HepG2 (cell line): ENCODE results near the gene NTMT2. TPM values are rescaled to one million over a fixed set of nuclear protein-coding genes. Genes with fewer than 3 reads are reported as not detected.

Experiments used
- CREM ChIP-seq, 2 experiments: sonication (generic) in 1 of 2; formaldehyde crosslinking in 1 of 2; IDR thresholded peaks; 2 replicates each; pipeline versions ENCODE4 v1.4.0 to v1.6.1; 2016 to 2020; ENCODE audit warnings: antibody characterized with exemption in 1 of 2, mild to moderate bottlenecking in 1 of 2, missing genetic modification reagents in 1 of 2
- DR1 ChIP-seq: sonication (generic); formaldehyde crosslinking; IDR thresholded peaks from 2 replicates; pipeline ENCODE4 v1.8.0; 2021; ENCODE audit warnings: mild to moderate bottlenecking, missing genetic modification reagents, inconsistent platforms
- MED8 ChIP-seq: sonication (generic); formaldehyde crosslinking; IDR thresholded peaks from 2 replicates; pipeline ENCODE4 v1.8.1; 2023; ENCODE audit warnings: mild to moderate bottlenecking, missing genetic modification reagents; ENCODE audit not compliant: insufficient replicate concordance
- NCOR1 ChIP-seq: fragments of 200-600 bp; sonication (generic); IDR thresholded peaks from 2 replicates; pipeline ENCODE4 v1.7.0; 2017; ENCODE audit warnings: antibody characterized with exemption, low read length, borderline replicate concordance
- PRDM4 ChIP-seq: sonication (generic); formaldehyde crosslinking; IDR thresholded peaks from 2 replicates; pipeline ENCODE4 v1.9.0; 2021; ENCODE audit warnings: missing genetic modification reagents, borderline replicate concordance
- ZNF512 ChIP-seq: sonication (generic); formaldehyde crosslinking; IDR thresholded peaks from 2 replicates; pipeline ENCODE4 v1.4.0; 2020; ENCODE audit warnings: mild to moderate bottlenecking, missing genetic modification reagents
- ZNF549 ChIP-seq: sonication (generic); formaldehyde crosslinking; IDR thresholded peaks from 2 replicates; pipeline ENCODE4 v1.5.0; 2020; ENCODE audit warnings: missing genetic modification reagents
- ZNF709 ChIP-seq: sonication (generic); formaldehyde crosslinking; IDR thresholded peaks from 2 replicates; pipeline ENCODE4 v1.5.0; 2020; ENCODE audit warnings: mild to moderate bottlenecking, missing genetic modification reagents
- polyA plus RNA-seq, 8 experiments: library from polyadenylated mRNA; depleted of rRNA in 3 of 8; stranded (reverse) in 7 of 8; unstranded in 1 of 8; fragments of >200 nt; fragmentation: Illumina TruSeq in 4 of 8; extraction: Trizol in 4 of 8; gene quantifications; 2 replicates each; pipeline versions ENCODE4 v1.2.1 to v1.2.3, GENCODE V29; 2011 to 2016; ENCODE audit warnings: low read depth in 4 of 8, missing spikeins in 1 of 8, mixed read lengths in 1 of 8; ENCODE audit not compliant: insufficient read depth in 1 of 8
- total RNA-seq, 5 experiments: library from RNA; depleted of rRNA; stranded (reverse); fragments of >200 nt; fragmentation: Illumina TruSeq; extraction: Trizol; gene quantifications; 2 replicates each; pipeline ENCODE4 v1.2.3, GENCODE V29; 2016; ENCODE audit warnings: low read depth in 1 of 5
- TF ChIP-seq, protein P1 (sequence below): sonication (generic); formaldehyde crosslinking; IDR thresholded peaks from 2 replicates; pipeline ENCODE4 v1.4.0; 2020; ENCODE audit warnings: missing genetic modification reagents

Gene NTMT2
- total and polyA plus RNA-seq, 2 of the 13 experiments (the other 11 are each of a cell fraction or from before 2014, with no cell fraction given): not detected

- TF ChIP-seq DR1: no peak
- no peak for TF ChIP-seq ZNF709
- TF ChIP-seq ZNF549 (CRISPR knock-in tag): no peak
- TF ChIP-seq, protein P1, sequence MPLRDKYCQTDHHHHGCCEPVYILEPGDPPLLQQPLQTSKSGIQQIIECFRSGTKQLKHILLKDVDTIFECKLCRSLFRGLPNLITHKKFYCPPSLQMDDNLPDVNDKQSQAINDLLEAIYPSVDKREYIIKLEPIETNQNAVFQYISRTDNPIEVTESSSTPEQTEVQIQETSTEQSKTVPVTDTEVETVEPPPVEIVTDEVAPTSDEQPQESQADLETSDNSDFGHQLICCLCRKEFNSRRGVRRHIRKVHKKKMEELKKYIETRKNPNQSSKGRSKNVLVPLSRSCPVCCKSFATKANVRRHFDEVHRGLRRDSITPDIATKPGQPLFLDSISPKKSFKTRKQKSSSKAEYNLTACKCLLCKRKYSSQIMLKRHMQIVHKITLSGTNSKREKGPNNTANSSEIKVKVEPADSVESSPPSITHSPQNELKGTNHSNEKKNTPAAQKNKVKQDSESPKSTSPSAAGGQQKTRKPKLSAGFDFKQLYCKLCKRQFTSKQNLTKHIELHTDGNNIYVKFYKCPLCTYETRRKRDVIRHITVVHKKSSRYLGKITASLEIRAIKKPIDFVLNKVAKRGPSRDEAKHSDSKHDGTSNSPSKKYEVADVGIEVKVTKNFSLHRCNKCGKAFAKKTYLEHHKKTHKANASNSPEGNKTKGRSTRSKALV: no peak
- TF ChIP-seq CREM (IDR thresholded peaks at IDR 0.05): no peak
- TF ChIP-seq CREM (CRISPR knock-in tag; IDR thresholded peaks at IDR 0.05): no peak
- no peak for TF ChIP-seq MED8 (CRISPR knock-in tag)
- TF ChIP-seq NCOR1: no peak
- TF ChIP-seq PRDM4 (CRISPR knock-in tag): no peak
- no peak for TF ChIP-seq ZNF512 (CRISPR knock-in tag)
These were observed 68.6 kb downstream of the NTMT2 start (continued) for GRCh38 chr1:170214117-170215032.
